Left lung (tissue), 10 donors: ENCODE data around the gene CUX1. TPM values are rescaled to one million over a fixed set of nuclear protein-coding genes. Genes with fewer than 3 reads are reported as not detected.

Experiments
- ATAC-seq: fragments of 200-7000 bp; cut with Tn5 transposase; one replicate; pipeline ENCODE4 v1.9.1; 2020; ENCODE audit warnings: moderate library complexity
- DNase-seq, 4 donors: peaks; one replicate each; pipeline ENCODE4 v3.0.0-alpha.2; 2013 to 2020
- H3K27ac ChIP-seq, 2 donors: fragments of 200-600 bp; sonication (generic) in 1 of 2; one replicate each; pipeline versions ENCODE4 v1.5.0 to v1.8.0; 2020 to 2021
- H3K27me3 ChIP-seq, 2 donors: fragments of 200-600 bp; sonication (generic) in 1 of 2; one replicate each; pipeline versions ENCODE4 v1.5.0 to v1.8.0; 2020 to 2021
- H3K36me3 ChIP-seq, 2 donors: fragments of 200-600 bp; sonication (generic) in 1 of 2; one replicate each; pipeline versions ENCODE4 v1.5.0 to v1.8.0; 2020 to 2021
- H3K4me1 ChIP-seq, 2 donors: fragments of 200-600 bp; one replicate each; pipeline ENCODE4 v1.8.0; 2021
- H3K4me3 ChIP-seq, 2 donors: fragments of 200-600 bp; sonication (generic) in 1 of 2; one replicate each; pipeline versions ENCODE4 v1.5.0 to v1.8.0; 2020 to 2021; ENCODE audit warnings: mild to moderate bottlenecking in 1 of 2
- H3K9me3 ChIP-seq, 2 donors: fragments of 200-600 bp; sonication (generic) in 1 of 2; one replicate each; pipeline versions ENCODE4 v1.5.0 to v1.8.0; 2020 to 2021
- intact Hi-C, 2 donors: fragments of 100-400 bp; cut with DNase I; formaldehyde crosslinking; loops; one replicate each; pipeline versions ENCODE4 v1.11.2 to v1.14.2; 2022
- polyA plus RNA-seq, 6 donors: library from polyadenylated mRNA; unstranded; fragments of 120-200 nt; gene quantifications; one replicate each; pipeline ENCODE4 v1.2.1, GENCODE V29; 2013; ENCODE audit not compliant: insufficient read length in 6 of 6
- total RNA-seq, 2 donors: library from RNA; stranded (reverse); fragmentation: NEBNext Ultra II Directional; extraction: Animal tissue kit (Norgen Biotek cat#: 25700); gene quantifications; one replicate each; pipeline ENCODE4 v1.2.1, GENCODE V29; 2021
- TF ChIP-seq, protein P1 (sequence below), 2 donors: fragments of 200-600 bp; sonication (generic) in 1 of 2; IDR thresholded peaks; one replicate each; pipeline versions ENCODE4 v1.5.0 to v1.8.0; 2021; ENCODE audit warnings: antibody characterized with exemption in 2 of 2
- donor health status: DM: no; HTN: yes; CAD: no.
- donor health status: DM: no; HTN: no; CAD: no.

CUX1 gene
- total and polyA plus RNA-seq, 8 donors, result 86.4 to 157 (median 96.4) TPM

- intact Hi-C loops, result no loop called here
- Histone ChIP-seq H3K4me1 (no peaks in the 10 kb centered on the region), H3K9me3 (no peaks in the 10 kb centered on the region), H3K36me3 (no peaks in the 10 kb centered on the region), H3K27me3 (peaks cover 0 to 14% of the 10 kb centered on the region in 2 donors), H3K4me3 (no peak overlapping the region), H3K27ac (no peak overlapping the region)
- DNase-seq (no peak), ATAC-seq (no peak)
- TF ChIP-seq, protein P1, sequence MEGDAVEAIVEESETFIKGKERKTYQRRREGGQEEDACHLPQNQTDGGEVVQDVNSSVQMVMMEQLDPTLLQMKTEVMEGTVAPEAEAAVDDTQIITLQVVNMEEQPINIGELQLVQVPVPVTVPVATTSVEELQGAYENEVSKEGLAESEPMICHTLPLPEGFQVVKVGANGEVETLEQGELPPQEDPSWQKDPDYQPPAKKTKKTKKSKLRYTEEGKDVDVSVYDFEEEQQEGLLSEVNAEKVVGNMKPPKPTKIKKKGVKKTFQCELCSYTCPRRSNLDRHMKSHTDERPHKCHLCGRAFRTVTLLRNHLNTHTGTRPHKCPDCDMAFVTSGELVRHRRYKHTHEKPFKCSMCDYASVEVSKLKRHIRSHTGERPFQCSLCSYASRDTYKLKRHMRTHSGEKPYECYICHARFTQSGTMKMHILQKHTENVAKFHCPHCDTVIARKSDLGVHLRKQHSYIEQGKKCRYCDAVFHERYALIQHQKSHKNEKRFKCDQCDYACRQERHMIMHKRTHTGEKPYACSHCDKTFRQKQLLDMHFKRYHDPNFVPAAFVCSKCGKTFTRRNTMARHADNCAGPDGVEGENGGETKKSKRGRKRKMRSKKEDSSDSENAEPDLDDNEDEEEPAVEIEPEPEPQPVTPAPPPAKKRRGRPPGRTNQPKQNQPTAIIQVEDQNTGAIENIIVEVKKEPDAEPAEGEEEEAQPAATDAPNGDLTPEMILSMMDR (IDR thresholded peaks at IDR 0.05), result no peak
These were observed 42.2 kb upstream of the CUX1 start for GRCh38 chr7:101775181-101775580.

DNA sequence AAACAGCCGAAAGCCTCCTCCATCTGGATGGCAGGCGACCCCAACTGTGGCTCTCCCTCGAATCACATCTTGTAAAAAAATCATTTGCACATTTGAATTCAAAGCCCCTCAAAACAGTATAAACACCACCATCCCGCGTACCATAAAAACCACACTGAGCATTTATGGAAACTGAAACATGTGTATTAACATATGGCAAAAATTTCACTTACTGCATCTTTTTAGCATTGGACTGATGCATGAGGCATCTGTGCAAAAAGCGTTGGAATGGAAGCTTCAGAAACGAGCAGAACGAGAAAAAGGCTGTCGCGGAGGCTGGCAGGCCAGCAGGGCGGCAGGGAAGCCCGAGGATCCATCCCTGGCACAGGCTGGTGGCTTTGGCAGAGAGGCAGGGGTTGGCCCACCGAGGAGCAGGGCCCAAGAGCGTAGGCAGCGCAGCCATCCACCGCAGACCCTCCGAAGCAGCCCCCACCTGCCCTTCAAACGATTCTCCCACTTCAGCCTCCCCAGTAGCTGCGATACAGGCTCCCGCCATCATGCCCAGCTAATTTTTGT is 39.3 kb upstream of the CUX1 start:
- Histone ChIP-seq H3K36me3 (no peaks in the 10 kb centered on the region), H3K9me3 (no peaks in the 10 kb centered on the region), H3K4me1 (no peaks in the 10 kb centered on the region), H3K4me3 (no peak overlapping the region), H3K27me3 (no peaks in the 10 kb centered on the region), H3K27ac (no peak overlapping the region)
- TF ChIP-seq, protein P1 (IDR thresholded peaks at IDR 0.05), result no peak
- intact Hi-C loops, result no loop called here
- ATAC-seq (no peak), DNase-seq (no peak)

DNA sequence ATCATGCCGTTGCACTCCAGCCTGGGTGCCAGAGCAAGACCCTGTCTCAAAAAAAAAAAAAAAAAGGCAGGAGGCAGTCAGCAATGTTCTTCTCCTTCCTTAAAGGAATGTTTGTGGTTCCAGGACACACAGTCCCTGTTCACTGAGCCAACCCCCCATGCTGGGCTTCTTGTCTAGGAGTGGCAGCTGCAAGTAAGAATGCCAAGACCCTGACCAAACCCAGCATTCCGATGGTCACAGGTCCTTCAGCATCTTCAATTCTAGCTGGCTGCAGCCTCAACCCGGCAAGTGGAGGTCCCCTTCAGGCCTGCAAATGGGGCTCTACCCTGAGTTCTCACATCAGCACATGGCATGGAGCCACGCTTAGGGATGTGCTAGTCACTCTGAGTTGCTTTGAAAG is 38.2 kb upstream of the CUX1 start:
- DNase-seq, result no peak
- Histone ChIP-seq H3K4me1 (peaks cover 3% of the 10 kb centered on the region in 2 donors), H3K27ac (no peak overlapping the region), H3K36me3 (no peaks in the 10 kb centered on the region), H3K9me3 (no peaks in the 10 kb centered on the region), H3K4me3 (no peak overlapping the region), H3K27me3 (no peaks in the 10 kb centered on the region)
- TF ChIP-seq, protein P1 (IDR thresholded peaks at IDR 0.05), result no peak
- intact Hi-C loops, result no loop called here
- no peak for ATAC-seq

- Histone ChIP-seq H3K36me3 (no peaks in the 10 kb centered on the region), H3K4me1 (peaks cover 4 to 9% of the 10 kb centered on the region in 2 donors), H3K9me3 (no peaks in the 10 kb centered on the region), H3K27ac (no peak overlapping the region), H3K27me3 (no peaks in the 10 kb centered on the region), H3K4me3 (no peak overlapping the region)
- DNase-seq (no peak), ATAC-seq (no peak)
- TF ChIP-seq, protein P1 (IDR thresholded peaks at IDR 0.05), result no peak
- intact Hi-C loops, result no loop called here
These were observed 37.1 kb upstream of the CUX1 start for GRCh38 chr7:101780281-101780680.

DNA sequence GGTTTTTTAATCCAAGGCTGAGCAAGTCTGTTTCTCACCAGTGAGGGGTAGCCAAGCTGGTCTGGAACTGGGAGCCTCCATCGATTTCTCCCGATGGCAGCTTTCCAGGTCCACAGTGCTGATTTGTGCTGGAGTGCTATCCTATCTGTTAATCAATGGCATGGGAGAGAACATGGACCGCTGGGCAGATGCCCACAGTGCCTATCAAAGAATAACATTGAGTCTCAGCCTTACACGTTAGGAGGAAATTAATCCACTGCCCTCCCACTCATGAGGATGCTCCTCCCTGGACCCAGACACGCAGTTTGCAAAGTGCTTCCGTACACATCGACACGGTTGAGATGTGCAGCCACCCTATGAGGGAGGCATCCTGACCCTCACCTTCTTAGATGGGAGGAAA is 36.0 kb upstream of the CUX1 start:
- Histone ChIP-seq H3K27ac (no peak overlapping the region), H3K36me3 (no peaks in the 10 kb centered on the region), H3K4me3 (no peak overlapping the region), H3K27me3 (no peaks in the 10 kb centered on the region), H3K4me1 (peaks cover 4 to 9% of the 10 kb centered on the region in 2 donors), H3K9me3 (no peaks in the 10 kb centered on the region)
- TF ChIP-seq, protein P1 (IDR thresholded peaks at IDR 0.05), result no peak
- no peak for ATAC-seq
- no peak for DNase-seq
- intact Hi-C loops, result no loop called here
